ENCODE data around the gene TMEM221.
A peak's percentile ranks its signal among the peaks of the same experiment; 100 is the strongest.

The TMEM221 gene

GRCh38 chr19:17405250-17406045, 43.0 kb downstream of the TMEM221 start, which contains the start of gene BST2 (continued):
- TF ChIP-seq PRDM10 (tag by site-specific recombination; IDR thresholded peaks at IDR 0.05) (peak; percentile 91), ZNF510 (tag by site-specific recombination; IDR thresholded peaks at IDR 0.05; ENCODE audit: insufficient replicate concordance) (no peak), PRDM6 (tag by site-specific recombination; IDR thresholded peaks at IDR 0.05) (peak; percentile 42), KLF9 (tag by site-specific recombination; IDR thresholded peaks at IDR 0.05; ENCODE audit: low read depth) (no peak), ZNF571 (tag by site-specific recombination; IDR thresholded peaks at IDR 0.05) (no peak), ZNF324 (tag by site-specific recombination; IDR thresholded peaks at IDR 0.05) (no peak), ZNF600 (tag by site-specific recombination; IDR thresholded peaks at IDR 0.05) (peak; percentile 39; the same call in 1 of the 2 replicates), MYNN (tag by site-specific recombination; IDR thresholded peaks at IDR 0.05; ENCODE audit: borderline replicate concordance) (no peak), ZNF777 (tag by site-specific recombination; IDR thresholded peaks at IDR 0.05; ENCODE audit: borderline replicate concordance) (no peak), ZNF394 (tag by site-specific recombination; IDR thresholded peaks at IDR 0.05; ENCODE audit: borderline replicate concordance) (no peak), ZFP41 (tag by site-specific recombination; IDR thresholded peaks at IDR 0.05; ENCODE audit: borderline replicate concordance) (no peak), ZBTB17 (tag by site-specific recombination; IDR thresholded peaks at IDR 0.05) (peak; percentile 59; the same call in 1 of the 2 replicates), HIC1 (tag by site-specific recombination; IDR thresholded peaks at IDR 0.05) (no peak), SP2 (tag by site-specific recombination; IDR thresholded peaks at IDR 0.05) (peak; percentile 47), ZBTB20 (tag by site-specific recombination; IDR thresholded peaks at IDR 0.05) (no peak), HOXA7 (CRISPR knock-in tag; IDR thresholded peaks at IDR 0.05; ENCODE audit: borderline replicate concordance) (no peak), KLF1 (tag by site-specific recombination; IDR thresholded peaks at IDR 0.05) (no peak), ZNF560 (tag by site-specific recombination; IDR thresholded peaks at IDR 0.05; ENCODE audit: borderline replicate concordance) (no peak), ZNF138 (tag by site-specific recombination; IDR thresholded peaks at IDR 0.05; ENCODE audit: borderline replicate concordance) (no peak), ZNF148 (tag by site-specific recombination; IDR thresholded peaks at IDR 0.05; ENCODE audit: borderline replicate concordance) (no peak), OSR2 (tag by site-specific recombination; IDR thresholded peaks at IDR 0.05) (no peak), ZNF76 (tag by site-specific recombination; IDR thresholded peaks at IDR 0.05; ENCODE audit: borderline replicate concordance, low read depth) (no peak), YY1 (tag by site-specific recombination; IDR thresholded peaks at IDR 0.05) (peak; percentile 18; the same call in 1 of the 2 replicates), ZNF639 (tag by site-specific recombination; IDR thresholded peaks at IDR 0.05) (no peak), PRDM4 (tag by site-specific recombination; IDR thresholded peaks at IDR 0.05) (no peak)

All from HEK293 (cell line).